GM21717 (cell line): ENCODE measurements around the gene FXYD4.
"Not testable (repeated sequence)": the region's sequence is repeated elsewhere in the genome, so short reads cannot be mapped to it uniquely, and the experiment has no call there.

Experiments
- ATAC-seq: cut with Tn5 transposase; IDR thresholded peaks from one replicate; pipeline ENCODE4 v1.9.1; 2021; ENCODE audit warnings: mild to moderate bottlenecking, moderate library complexity; ENCODE audit not compliant: unreplicated experiment

The FXYD4 gene

DNA sequence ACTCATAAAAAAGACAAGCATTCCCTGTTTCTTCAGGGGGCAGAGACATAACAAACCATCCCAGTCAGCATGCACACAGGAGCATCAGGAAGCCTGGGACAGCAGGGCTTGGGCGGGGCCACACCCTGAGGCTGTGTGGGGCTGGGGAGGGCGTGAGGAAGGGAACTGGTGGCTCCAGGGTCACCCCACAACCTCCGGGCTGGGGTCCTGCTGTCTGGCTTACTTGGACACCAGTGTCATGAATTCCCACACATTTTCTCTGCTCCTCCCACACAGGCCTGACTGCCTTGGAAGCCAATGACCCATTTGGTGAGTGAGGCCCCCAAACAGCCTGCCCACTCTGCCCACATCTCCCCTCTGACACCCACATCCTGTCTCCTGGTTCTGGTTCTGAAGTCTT lies 2.8 kb downstream of the FXYD4 start:
- no peak for ATAC-seq

GRCh38 chr10:43375401-43376020 lies 4.1 kb downstream of the FXYD4 start:
- no peak for ATAC-seq

DNA sequence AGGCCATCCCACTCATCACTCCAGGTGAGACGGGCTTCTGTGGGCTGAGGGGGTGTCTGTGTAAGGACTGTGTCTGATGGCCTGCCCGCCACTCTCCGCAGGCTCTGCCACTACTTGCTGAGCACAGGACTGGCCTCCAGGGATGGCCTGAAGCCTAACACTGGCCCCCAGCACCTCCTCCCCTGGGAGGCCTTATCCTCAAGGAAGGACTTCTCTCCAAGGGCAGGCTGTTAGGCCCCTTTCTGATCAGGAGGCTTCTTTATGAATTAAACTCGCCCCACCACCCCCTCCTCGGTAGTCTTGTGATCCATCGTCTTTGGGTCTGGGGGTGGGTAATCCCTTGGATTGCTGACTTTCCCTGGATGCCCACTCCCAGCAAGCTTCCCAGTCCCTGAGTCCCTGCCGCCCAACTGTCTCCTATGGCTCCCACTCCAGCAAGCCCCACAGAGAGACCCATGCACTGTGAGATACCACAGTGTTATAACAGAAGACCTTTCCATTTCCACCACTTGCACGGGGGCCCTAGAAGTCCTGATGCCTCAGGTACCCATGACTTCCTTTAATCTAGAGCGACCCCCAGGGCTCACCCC lies 4.7 kb downstream of the FXYD4 start:
- no peak for ATAC-seq

DNA sequence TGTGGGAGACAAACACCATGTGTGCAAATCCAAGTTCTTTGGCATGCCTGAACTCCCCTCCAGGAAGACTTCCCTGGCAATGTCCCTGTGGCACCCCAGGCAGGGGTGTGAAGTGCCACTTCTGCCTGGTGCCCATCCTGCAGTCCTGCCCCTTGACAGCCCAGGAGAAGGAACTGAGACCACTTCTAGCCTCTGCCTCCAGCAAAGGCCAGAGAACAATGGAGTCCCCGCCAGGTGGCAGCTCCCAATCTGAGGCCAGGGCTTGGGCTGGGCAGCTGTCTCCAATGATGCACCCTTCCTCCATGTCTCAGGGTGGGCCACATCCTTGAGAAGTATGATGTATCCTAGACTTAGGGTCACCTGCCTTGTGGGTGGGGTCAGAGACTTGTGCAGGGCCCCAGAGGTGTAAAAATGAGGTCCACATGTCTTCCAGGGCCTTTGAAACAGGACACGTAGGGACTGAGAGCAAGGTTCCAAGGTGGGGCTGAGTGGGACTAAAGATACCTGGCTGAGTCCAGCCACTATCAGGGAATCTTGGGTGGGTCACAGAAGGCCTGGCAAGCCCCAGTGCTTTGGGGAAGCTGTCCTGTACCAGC lies 5.5 kb downstream of the FXYD4 start:
- no peak for ATAC-seq

- no peak for ATAC-seq
Measured at GRCh38 chr10:43377424-43377883, 6.0 kb downstream of the FXYD4 start.

DNA sequence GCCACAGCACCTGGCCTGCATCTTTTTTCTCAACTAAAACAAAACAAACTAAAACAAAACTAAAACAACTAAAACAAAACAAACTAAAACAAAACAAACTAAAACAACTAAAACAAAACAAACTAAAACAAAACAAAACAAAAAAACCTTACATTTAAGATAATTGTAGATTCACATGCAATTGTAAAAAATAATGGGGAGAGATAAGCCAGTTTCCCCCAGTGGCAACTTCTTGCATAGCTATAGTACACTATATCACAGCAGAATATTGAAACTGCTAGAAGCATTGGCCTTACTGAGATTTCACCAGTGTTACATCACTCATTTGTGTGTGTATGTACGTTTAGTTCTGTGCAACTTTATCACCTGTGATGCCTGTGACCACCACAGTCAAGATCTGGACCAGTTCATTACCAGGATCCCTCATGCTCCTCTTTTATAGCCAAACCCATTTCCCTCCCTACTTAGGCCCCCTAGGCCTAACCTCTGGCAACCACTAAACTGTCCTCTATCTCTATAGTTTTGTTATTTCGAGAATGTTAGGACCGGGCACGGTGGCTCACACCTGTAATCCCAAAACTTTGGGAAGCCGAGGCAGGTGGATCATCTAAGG lies 9.3 kb downstream of the FXYD4 start:
- ATAC-seq: no peak

DNA sequence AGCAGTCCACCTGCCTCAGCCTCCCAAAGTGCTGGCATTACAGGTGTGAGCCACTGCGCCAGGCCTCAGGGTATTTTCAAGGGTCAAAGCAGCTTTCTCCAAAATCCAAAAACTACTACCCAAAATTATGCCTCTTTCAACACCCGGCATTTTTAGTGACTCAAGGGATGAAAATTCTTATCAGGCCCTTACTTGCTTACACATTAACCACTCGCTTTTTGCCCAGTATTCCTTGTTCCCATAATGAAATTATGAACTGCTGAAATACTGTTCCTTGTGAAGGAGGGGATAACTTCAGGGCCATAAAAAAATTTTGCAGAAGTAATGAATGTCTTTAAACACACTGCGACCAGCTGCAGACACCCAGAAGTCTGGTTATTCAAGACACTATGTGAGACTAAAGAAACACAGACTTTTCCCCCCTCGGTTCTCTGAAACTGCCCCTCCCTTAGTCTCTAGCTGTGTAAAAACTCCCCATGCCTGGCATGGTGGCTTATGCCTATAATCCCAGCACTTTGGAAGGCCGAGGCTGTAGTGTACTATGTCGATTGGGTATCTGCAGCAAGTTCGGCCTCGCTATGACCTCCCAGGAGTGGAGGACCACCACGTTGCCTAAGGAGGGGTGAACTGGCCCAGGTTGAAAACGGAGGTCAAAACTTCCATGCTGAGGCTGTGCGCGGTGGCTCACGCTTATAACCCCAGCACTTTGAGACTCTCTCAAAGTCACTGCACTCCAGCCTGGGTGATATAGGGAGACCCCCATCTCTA lies 12.0 kb downstream of the FXYD4 start:
- no peak for ATAC-seq

- ATAC-seq: no peak
Measured at GRCh38 chr10:43384252-43385221, 13.1 kb downstream of the FXYD4 start.

DNA sequence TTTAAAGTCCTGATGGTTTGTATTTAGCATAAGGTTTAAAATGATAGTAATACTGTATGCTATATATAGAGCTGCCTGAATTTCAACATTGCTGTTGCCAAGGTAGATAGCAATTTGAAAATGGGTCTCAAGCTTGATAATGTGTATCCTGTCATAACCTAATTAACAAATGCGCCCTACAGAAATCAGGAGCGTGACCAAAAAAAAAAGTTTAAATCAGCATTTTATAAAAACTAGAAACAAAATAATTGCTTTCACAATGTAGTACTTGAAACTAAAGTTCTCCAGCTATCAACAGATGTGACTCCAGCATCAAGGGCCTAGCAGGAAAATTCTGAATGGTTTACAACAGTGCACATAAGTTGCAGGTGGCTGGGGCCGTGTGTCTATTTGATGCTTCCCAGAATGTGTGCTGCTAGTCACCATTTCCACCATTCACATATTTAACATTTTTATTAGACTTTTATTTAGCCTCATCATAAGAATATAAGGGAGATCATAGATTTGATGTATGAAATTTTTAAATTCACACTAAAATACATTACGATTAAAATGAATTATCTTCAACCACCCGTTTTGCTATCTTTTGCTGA lies 14.1 kb downstream of the FXYD4 start:
- ATAC-seq: no peak

GRCh38 chr10:43386549-43386948 lies 15.1 kb downstream of the FXYD4 start:
- no peak for ATAC-seq

DNA sequence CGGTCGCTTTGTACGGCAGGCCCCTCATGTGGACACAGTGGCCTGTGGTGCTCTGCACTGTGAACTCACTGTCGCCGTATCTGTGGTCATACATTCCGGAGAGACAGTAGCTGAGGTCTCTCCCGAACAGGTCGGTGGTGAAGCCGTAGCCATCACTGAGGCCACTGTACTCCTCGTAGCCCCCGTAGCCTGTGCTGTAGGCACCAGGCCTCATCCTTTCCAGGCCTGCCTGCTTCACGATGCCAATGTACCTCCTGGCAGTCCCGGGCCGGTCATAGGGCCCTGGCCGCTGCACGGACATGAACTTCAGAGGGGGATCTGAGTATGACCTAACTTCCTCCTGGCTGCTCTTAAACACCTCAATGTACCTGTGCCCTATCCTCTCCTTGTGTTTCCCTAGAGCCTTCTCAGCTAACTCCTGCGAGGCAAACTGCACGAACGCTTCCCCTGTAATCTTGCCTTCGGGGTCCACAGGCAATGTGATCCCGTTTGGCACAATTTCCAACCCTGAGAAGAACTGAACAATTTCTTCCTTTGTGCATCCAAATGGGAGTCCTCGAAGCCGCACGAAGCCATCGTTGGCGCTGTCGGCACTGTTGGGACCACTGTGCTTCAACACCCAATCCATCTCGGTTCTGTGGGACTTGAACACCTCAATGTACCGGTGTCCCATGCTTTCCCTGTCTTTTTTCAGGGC lies 15.7 kb downstream of the FXYD4 start:
- ATAC-seq: no peak

GRCh38 chr10:43387678-43388032 lies 16.2 kb downstream of the FXYD4 start:
- no peak for ATAC-seq

DNA sequence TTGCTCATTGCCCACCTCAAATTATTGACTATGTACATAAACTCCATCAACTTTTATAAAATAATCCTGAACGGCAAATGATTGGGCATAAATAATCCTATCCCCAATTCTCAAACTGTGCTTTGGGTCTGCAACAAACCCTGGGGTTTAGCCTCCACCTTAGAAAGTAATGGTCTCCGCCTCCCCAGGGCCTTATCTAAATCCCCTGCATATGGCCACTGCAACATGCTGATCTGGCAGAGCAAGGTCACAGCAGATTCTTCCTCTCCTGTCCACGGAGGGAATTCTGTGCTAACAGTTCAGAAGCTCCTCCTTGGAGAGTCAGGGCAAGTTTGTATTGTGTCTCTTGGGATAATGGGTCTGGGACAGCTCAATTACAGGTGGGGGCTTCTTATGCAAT lies 18.4 kb downstream of the FXYD4 start:
- no peak for ATAC-seq

GRCh38 chr10:43390333-43390732 lies 18.9 kb downstream of the FXYD4 start:
- no peak for ATAC-seq

DNA sequence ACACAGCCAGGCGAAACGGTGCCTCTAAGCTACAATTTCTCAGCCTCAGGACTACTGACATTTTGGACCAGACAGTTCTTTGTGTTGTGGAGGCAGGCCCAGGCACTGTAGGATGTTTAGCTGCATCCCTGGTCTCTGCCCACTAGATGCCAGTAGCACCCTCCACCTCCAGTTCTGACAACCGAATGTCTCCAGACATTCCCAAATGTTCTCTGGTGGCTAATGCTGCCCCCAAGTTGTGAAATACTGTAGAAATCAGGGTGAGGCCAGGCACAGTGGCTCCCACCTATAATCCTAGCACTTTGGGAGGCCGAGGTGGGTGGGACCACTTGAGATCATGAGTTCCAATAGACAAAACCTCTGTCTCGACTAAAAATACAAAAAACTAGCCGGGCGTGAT lies 19.3 kb downstream of the FXYD4 start:
- ATAC-seq: no peak

DNA sequence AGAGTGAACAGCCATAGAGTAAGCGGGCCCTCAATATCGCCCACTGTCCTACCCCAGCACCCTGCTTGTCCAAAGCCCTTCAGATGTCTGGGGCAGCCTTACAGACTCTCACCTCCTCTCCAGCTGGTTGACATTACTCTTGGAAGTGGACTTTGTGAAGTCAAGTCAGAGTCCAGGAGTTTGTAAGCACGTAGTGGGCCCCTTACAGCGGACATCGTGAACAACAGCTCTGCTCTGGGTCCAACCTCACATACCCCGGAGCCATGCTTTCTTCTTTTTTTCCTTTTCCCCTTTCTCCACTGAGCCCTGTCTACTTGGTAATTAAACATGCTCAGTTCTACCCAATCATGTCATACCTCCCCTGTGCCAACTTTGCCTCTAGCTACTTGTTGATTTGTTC lies 20.1 kb downstream of the FXYD4 start:
- ATAC-seq: no peak

DNA sequence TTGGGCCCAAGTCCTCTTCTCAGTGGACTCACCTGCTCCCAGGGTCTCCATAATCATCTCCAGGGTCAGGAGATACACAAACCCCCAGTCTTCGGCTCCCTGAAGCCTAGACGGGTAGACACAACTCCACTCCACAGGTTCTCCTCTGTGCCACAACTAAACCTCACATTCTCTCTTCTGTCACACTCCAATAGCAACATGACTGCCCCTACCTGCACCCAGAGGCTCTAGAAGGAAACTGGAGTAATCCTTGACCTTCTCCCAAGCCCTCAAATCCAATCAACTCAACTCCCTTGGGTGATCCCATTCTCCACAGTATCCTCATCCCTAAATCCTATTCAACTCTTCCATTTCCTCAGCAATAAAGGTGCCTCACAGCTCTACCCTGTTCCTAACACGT lies 21.3 kb downstream of the FXYD4 start:
- no peak for ATAC-seq

GRCh38 chr10:43393186-43393585 lies 21.8 kb downstream of the FXYD4 start:
- not testable (repeated sequence) for ATAC-seq

- no peak for ATAC-seq
Measured at GRCh38 chr10:43393606-43394360, 22.3 kb downstream of the FXYD4 start.
